Uterus (tissue), 4 donors: Measurements from ENCODE around the gene DPF3. TPM values are rescaled to one million over a fixed set of nuclear protein-coding genes. Genes with fewer than 3 reads are reported as not detected.

ENCODE experiments used
- DNase-seq, 2 donors: peaks; one replicate each; pipeline ENCODE4 v3.0.0-alpha.2; 2019 to 2020
- H3K27ac ChIP-seq, 2 donors: fragments of 200-600 bp; sonication (generic); 1 replicate in 1 of 2; 2 replicates in 1 of 2; pipeline ENCODE4 v1.5.1; 2016 to 2018
- H3K27me3 ChIP-seq, 2 donors: fragments of 200-600 bp; sonication (generic); one replicate each; pipeline ENCODE4 v1.5.1; 2018 to 2019; ENCODE audit warnings: control low read depth in 1 of 2
- H3K36me3 ChIP-seq, 2 donors: fragments of 200-600 bp; sonication (generic); one replicate each; pipeline ENCODE4 v1.5.1; 2019; ENCODE audit warnings: control low read depth in 1 of 2
- H3K4me1 ChIP-seq, 2 donors: fragments of 200-600 bp; sonication (generic); one replicate each; pipeline ENCODE4 v1.5.1; 2018 to 2019; ENCODE audit warnings: control low read depth in 1 of 2
- H3K4me3 ChIP-seq, 2 donors: fragments of 200-600 bp; sonication (generic); 1 replicate in 1 of 2; 2 replicates in 1 of 2; pipeline ENCODE4 v1.5.1; 2018 to 2019; ENCODE audit warnings: mild to moderate bottlenecking in 1 of 2
- H3K9me3 ChIP-seq, 2 donors: fragments of 200-600 bp; sonication (generic); one replicate each; pipeline ENCODE4 v1.5.1; 2019; ENCODE audit warnings: control low read depth in 1 of 2
- CTCF ChIP-seq, 4 experiments: fragments of 200-600 bp in 2 of 4; fragments of 450-650 bp in 2 of 4; sonication (generic) in 2 of 4; IDR thresholded peaks; one replicate each; pipeline ENCODE4 v1.5.1; 2016 to 2019; ENCODE audit warnings: antibody characterized with exemption in 4 of 4, mild to moderate bottlenecking in 2 of 4, moderate library complexity in 1 of 4
- POLR2A ChIP-seq, 2 donors: fragments of 450-650 bp; IDR thresholded peaks; one replicate each; pipeline ENCODE4 v1.6.1; 2016; ENCODE audit warnings: antibody characterized with exemption in 2 of 2, mild to moderate bottlenecking in 1 of 2, moderate library complexity in 1 of 2
- intact Hi-C: fragments of 100-400 bp; cut with DNase I; formaldehyde crosslinking; loops from one replicate; pipeline ENCODE4 v1.15.1; 2023; ENCODE audit warnings: low total_unique reads
- total RNA-seq, 4 donors: library from RNA; depleted of rRNA in 3 of 4; stranded (reverse); fragments of >200 nt in 3 of 4; gene quantifications; one replicate each; pipeline versions ENCODE4 v1.1.0 to v1.2.4, GENCODE V29; 2014 to 2023
- donor health status: DM: yes; HTN: yes; CAD: no.

The DPF3 gene
- total RNA-seq, 4 donors from 2014 or later: 1.6 to 2.8 TPM; not detected in 2

DNA sequence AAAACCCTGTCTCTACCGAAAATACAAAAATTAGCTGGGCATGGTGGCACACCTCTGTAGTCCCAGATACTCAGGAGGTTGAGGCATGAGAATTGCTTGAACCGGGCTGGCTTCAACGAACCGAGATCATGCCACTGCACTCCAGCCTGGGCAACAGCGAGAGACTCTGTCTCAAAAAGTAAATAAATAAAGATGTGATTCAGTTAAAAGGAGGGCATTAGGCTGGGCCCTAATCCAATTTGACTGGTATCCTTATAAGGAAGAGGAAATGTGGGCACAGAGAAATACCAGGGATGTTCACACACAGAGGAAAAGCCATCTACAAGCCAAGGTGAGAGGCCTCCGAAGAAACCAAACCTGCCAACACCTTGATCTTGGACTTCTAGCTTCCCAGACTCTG lies 22.3 kb upstream of the DPF3 start:
- H3K4me1 ChIP-seq: no peaks in the 10 kb centered on the region
- H3K27ac ChIP-seq: no peak overlapping the region
- H3K27me3 ChIP-seq: no peaks in the 10 kb centered on the region
- TF ChIP-seq POLR2A (IDR thresholded peaks at IDR 0.05) (no peak), CTCF (IDR thresholded peaks at IDR 0.05) (no peak)
- H3K36me3 ChIP-seq: no peaks in the 10 kb centered on the region
- intact Hi-C loops: no loop called here
- no peak overlapping the region for H3K4me3 ChIP-seq
- DNase-seq: no peak
- no peaks in the 10 kb centered on the region for H3K9me3 ChIP-seq

DNA sequence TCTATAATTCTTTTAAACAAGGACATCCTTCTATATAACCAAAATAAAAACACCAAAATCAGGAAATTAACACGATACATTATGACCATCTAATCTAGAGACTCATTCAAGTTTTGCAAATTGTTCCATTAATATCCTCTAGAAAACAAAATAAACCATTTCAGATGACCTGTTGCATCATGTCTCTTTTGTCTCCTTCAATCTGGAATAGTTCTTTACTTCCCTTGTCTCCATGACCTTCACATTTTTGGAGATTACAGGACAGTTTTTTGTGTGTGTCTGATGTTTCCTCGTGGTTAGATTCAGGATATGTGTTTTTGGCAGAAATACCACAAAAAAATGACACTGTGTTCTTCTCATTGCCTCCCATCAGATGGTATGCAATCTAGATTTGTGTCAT lies 19.9 kb upstream of the DPF3 start:
- intact Hi-C loops: no loop called here

GRCh38 chr14:72909163-72909562 lies 15.3 kb upstream of the DPF3 start:
- DNase-seq: no peak
- Histone ChIP-seq H3K27me3 (no peaks in the 10 kb centered on the region), H3K4me1 (no peaks in the 10 kb centered on the region), H3K9me3 (no peaks in the 10 kb centered on the region), H3K36me3 (no peaks in the 10 kb centered on the region), H3K4me3 (no peak overlapping the region), H3K27ac (no peak overlapping the region)
- no peak for TF ChIP-seq CTCF (IDR thresholded peaks at IDR 0.05)
- no peak for TF ChIP-seq POLR2A (IDR thresholded peaks at IDR 0.05)
- intact Hi-C loops: no loop called here

More for the DNA sequence above, 19.9 kb upstream of the DPF3 start:
- no peaks in the 10 kb centered on the region for H3K9me3 ChIP-seq
- H3K36me3 ChIP-seq: no peaks in the 10 kb centered on the region
- TF ChIP-seq POLR2A (IDR thresholded peaks at IDR 0.05): no peak
- no peak for TF ChIP-seq CTCF (IDR thresholded peaks at IDR 0.05)
- H3K4me1 ChIP-seq: no peaks in the 10 kb centered on the region
- no peak overlapping the region for H3K4me3 ChIP-seq
- no peaks in the 10 kb centered on the region for H3K27me3 ChIP-seq
- no peak for DNase-seq
- no peak overlapping the region for H3K27ac ChIP-seq

- no peaks in the 10 kb centered on the region for H3K9me3 ChIP-seq
- no peak for DNase-seq
- H3K4me3 ChIP-seq: no peak overlapping the region
- TF ChIP-seq CTCF (IDR thresholded peaks at IDR 0.05): no peak
- no peak for TF ChIP-seq POLR2A (IDR thresholded peaks at IDR 0.05)
- no peaks in the 10 kb centered on the region for H3K36me3 ChIP-seq
- H3K27me3 ChIP-seq: no peaks in the 10 kb centered on the region
- no peaks in the 10 kb centered on the region for H3K4me1 ChIP-seq
- no peak overlapping the region for H3K27ac ChIP-seq
- intact Hi-C loops: no loop called here
Measured at GRCh38 chr14:72907886-72908285, 14.0 kb upstream of the DPF3 start.

GRCh38 chr14:72906879-72907278 lies 13.0 kb upstream of the DPF3 start:
- Histone ChIP-seq H3K27ac (no peak overlapping the region), H3K4me3 (no peak overlapping the region), H3K4me1 (no peaks in the 10 kb centered on the region), H3K9me3 (no peaks in the 10 kb centered on the region), H3K27me3 (no peaks in the 10 kb centered on the region), H3K36me3 (no peaks in the 10 kb centered on the region)
- TF ChIP-seq CTCF (IDR thresholded peaks at IDR 0.05) (no peak), POLR2A (IDR thresholded peaks at IDR 0.05) (no peak)
- intact Hi-C loops: no loop called here
- DNase-seq: no peak
